ENCODE measurements around the gene TMEM218. TPM values are rescaled to one million over a fixed set of nuclear protein-coding genes. Genes with fewer than 3 reads are reported as not detected.

TMEM218 gene
- total and polyA plus RNA-seq, 2 donors, result 20.8 to 32.2 TPM

DNA sequence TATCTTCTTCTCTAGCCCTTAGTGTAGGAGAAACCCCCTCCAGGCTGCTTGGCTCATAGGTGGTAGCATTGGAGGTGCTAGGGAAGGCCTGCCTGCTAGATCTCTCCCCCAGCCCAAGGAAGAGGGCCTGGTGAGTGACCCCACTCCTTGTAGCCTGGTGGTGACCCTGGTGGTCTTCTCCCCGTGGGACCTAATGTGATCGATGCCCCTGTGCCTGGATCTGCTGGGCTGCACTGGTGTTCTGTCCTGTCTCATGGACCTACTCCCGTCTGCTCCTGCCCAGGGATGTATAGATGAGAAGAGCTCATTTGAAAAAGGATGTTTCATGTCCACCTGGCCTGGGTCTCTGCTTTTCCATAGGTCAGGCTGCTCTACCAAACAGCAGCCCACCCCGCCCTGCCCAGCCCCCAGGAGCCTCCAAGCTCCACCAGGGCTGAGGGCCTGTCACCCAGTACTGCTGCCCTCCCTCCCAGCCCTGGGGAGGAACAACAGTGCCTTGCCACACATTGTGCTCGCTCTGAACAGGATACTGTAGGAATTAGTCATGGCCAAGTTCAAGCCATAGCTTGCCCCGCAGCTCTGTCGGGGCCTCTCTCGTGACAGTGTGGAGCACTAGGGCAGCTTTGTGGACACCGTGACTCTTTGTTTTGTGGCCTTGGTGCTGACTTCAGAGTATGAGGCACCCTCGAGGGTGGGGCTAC lies 28.7 kb downstream of the TMEM218 start:
- Histone ChIP-seq H3K27me3 (ENCODE audit: control insufficient read depth in 2 of 2, insufficient read depth in 1 of 2, low read length in 1 of 2) (no peaks in the 10 kb centered on the region), H3K4me3 (ENCODE audit: low read length in 2 of 2) (no peak overlapping the region), H3K27ac (ENCODE audit: low read depth in 1 of 2, low read length in 1 of 2) (no peak overlapping the region), H3K9me3 (ENCODE audit: control insufficient read depth in 2 of 2, insufficient read depth in 1 of 2, low read length in 1 of 2) (no peaks in the 10 kb centered on the region), H3K4me1 (ENCODE audit: control insufficient read depth in 2 of 2, insufficient read depth in 2 of 2, low read length in 2 of 2) (no peaks in the 10 kb centered on the region), H3K36me3 (ENCODE audit: control insufficient read depth in 2 of 2, insufficient read depth in 2 of 2, low read length in 1 of 2) (no peaks in the 10 kb centered on the region)
- 87% methylated on average over 10 of the region's 10 CpGs for WGBS
- DNase-seq (ENCODE audit: low read depth in 6 of 9, low spot score in 9 of 9), result no peak

DNA sequence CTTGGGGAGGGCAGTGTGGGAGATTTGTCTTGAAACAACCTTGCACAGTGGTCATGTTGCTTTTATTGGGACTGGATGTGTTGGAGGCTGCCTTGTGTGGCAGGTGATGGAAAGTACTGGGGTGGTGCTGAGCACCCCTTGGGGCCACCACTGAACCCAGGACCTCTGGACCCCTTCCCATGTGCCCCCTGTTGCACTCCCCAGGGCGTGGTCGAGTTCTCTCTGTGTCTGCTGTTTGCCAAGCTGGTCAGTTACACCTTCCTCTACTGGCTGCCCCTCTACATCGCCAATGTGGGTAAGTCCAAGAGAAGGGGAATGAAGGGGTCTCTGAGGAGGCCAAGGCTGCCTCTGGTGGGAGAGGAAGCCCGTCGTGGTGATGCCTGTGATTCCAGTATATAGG lies 29.4 kb downstream of the TMEM218 start:
- Histone ChIP-seq H3K4me1 (ENCODE audit: control insufficient read depth in 2 of 2, insufficient read depth in 2 of 2, low read length in 2 of 2) (no peaks in the 10 kb centered on the region), H3K9me3 (ENCODE audit: control insufficient read depth in 2 of 2, insufficient read depth in 1 of 2, low read length in 1 of 2) (no peaks in the 10 kb centered on the region), H3K27ac (ENCODE audit: low read depth in 1 of 2, low read length in 1 of 2) (no peak overlapping the region), H3K4me3 (ENCODE audit: low read length in 2 of 2) (no peak overlapping the region), H3K36me3 (ENCODE audit: control insufficient read depth in 2 of 2, insufficient read depth in 2 of 2, low read length in 1 of 2) (no peaks in the 10 kb centered on the region), H3K27me3 (ENCODE audit: control insufficient read depth in 2 of 2, insufficient read depth in 1 of 2, low read length in 1 of 2) (no peaks in the 10 kb centered on the region)
- WGBS, result 94% methylated on average over 5 of the region's 5 CpGs
- DNase-seq (ENCODE audit: low read depth in 6 of 9, low spot score in 9 of 9), result no peak

DNA sequence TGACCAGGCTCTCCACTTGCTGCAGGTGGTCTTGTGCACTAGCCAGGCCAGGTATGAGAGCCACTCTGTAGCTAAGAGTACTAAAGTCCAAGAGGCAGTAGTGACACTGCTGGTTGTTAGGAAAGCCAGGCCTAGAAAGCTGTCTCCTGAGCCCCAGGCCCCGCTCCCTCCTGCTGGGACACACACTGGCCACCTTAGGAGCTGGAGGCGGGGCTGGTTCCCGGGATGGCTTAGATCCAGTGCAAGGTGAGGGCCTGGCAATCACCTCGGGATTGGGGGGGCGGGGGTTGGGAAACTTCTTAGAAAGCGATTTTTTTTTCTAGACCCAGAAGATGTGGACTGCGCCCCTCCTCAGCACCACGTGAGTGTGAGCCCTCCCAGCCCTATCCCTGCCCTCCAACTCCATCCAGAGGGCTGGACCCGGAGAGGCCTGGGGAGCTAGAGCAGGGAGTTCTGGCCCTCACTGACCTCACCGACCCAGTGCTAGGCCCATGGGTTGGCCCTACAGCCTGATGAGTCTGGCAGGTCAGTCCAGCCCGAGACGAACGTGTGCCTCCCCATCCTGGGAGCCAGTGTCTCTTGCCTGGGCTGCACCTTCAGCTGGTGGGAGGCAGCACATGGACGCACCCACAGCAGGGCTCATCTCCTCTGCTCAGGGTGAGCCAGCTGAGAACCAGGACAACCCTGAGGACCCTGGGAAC lies 30.2 kb downstream of the TMEM218 start:
- Histone ChIP-seq H3K36me3 (ENCODE audit: control insufficient read depth in 2 of 2, insufficient read depth in 2 of 2, low read length in 1 of 2) (no peaks in the 10 kb centered on the region), H3K4me3 (ENCODE audit: low read length in 2 of 2) (no peak overlapping the region), H3K27me3 (ENCODE audit: control insufficient read depth in 2 of 2, insufficient read depth in 1 of 2, low read length in 1 of 2) (no peaks in the 10 kb centered on the region), H3K27ac (ENCODE audit: low read depth in 1 of 2, low read length in 1 of 2) (no peak overlapping the region), H3K9me3 (ENCODE audit: control insufficient read depth in 2 of 2, insufficient read depth in 1 of 2, low read length in 1 of 2) (no peaks in the 10 kb centered on the region), H3K4me1 (ENCODE audit: control insufficient read depth in 2 of 2, insufficient read depth in 2 of 2, low read length in 2 of 2) (no peaks in the 10 kb centered on the region)
- WGBS, result 88% methylated on average over 14 of the region's 14 CpGs
- DNase-seq (ENCODE audit: low read depth in 6 of 9, low spot score in 9 of 9), result no peak

DNA sequence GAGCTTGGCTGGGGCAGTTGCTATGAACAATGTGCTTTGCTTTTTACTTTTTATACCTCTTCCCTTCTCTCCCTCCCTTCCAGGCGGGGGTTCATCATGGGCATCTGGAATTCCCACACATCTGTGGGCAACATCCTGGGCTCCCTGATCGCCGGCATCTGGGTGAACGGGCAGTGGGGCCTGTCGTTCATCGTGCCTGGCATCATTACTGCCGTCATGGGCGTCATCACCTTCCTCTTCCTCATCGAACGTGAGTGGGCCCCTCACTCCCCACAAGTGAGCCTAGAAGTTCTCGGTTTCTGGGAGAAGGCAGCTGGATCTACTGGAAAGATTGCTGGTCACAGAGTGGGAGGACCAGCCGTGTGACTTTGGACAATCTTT lies 30.9 kb downstream of the TMEM218 start:
- no peak overlapping the region for H3K27ac ChIP-seq (ENCODE audit: low read depth in 1 of 2, low read length in 1 of 2)
- H3K4me3 ChIP-seq (ENCODE audit: low read length in 2 of 2), result no peak overlapping the region
- H3K9me3 ChIP-seq (ENCODE audit: control insufficient read depth in 2 of 2, insufficient read depth in 1 of 2, low read length in 1 of 2), result no peaks in the 10 kb centered on the region
- no peaks in the 10 kb centered on the region for H3K36me3 ChIP-seq (ENCODE audit: control insufficient read depth in 2 of 2, insufficient read depth in 2 of 2, low read length in 1 of 2)
- WGBS, result 96% methylated on average over 12 of the region's 12 CpGs
- DNase-seq (ENCODE audit: low read depth in 6 of 9, low spot score in 9 of 9), result no peak
- no peaks in the 10 kb centered on the region for H3K4me1 ChIP-seq (ENCODE audit: control insufficient read depth in 2 of 2, insufficient read depth in 2 of 2, low read length in 2 of 2)
- no peaks in the 10 kb centered on the region for H3K27me3 ChIP-seq (ENCODE audit: control insufficient read depth in 2 of 2, insufficient read depth in 1 of 2, low read length in 1 of 2)

DNA sequence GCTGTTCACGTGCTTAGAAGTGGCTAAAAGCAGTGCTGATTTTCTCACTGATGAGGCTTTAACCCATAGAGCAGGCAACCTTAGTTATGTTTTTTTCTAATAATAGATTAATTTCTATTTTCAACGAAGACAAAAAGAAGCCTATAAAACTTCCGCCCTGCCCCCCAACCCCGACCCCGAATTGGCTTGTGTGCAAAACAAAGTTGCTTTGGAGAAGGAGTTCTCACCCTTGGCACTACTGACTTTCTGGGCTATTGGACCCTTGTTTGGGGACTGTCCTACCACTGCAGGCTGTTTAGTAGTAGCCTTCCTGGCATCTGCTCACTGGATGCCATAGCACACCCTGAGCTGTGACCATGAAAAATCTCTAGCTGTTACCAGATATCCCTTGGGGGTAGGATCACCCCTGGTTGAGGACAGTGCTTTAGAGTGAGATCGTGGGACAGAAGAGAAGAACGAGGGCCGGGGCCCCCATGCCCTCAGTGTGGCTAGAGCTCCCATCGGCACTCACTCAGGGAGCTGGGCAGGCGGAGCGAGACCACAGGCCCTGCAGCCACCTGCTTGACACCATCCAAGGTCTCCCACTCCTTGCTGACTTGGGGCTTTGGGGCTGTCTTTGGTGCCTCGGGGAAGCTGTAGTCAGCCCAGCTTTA lies 31.4 kb downstream of the TMEM218 start:
- H3K36me3 ChIP-seq (ENCODE audit: control insufficient read depth in 2 of 2, insufficient read depth in 2 of 2, low read length in 1 of 2), result no peaks in the 10 kb centered on the region
- H3K27me3 ChIP-seq (ENCODE audit: control insufficient read depth in 2 of 2, insufficient read depth in 1 of 2, low read length in 1 of 2), result no peaks in the 10 kb centered on the region
- WGBS, result 96% methylated on average over 12 of the region's 12 CpGs
- H3K27ac ChIP-seq (ENCODE audit: low read depth in 1 of 2, low read length in 1 of 2), result no peak overlapping the region
- no peaks in the 10 kb centered on the region for H3K4me1 ChIP-seq (ENCODE audit: control insufficient read depth in 2 of 2, insufficient read depth in 2 of 2, low read length in 2 of 2)
- DNase-seq (ENCODE audit: low read depth in 6 of 9, low spot score in 9 of 9), result no peak
- H3K4me3 ChIP-seq (ENCODE audit: low read length in 2 of 2), result no peak overlapping the region
- H3K9me3 ChIP-seq (ENCODE audit: control insufficient read depth in 2 of 2, insufficient read depth in 1 of 2, low read length in 1 of 2), result no peaks in the 10 kb centered on the region

DNA sequence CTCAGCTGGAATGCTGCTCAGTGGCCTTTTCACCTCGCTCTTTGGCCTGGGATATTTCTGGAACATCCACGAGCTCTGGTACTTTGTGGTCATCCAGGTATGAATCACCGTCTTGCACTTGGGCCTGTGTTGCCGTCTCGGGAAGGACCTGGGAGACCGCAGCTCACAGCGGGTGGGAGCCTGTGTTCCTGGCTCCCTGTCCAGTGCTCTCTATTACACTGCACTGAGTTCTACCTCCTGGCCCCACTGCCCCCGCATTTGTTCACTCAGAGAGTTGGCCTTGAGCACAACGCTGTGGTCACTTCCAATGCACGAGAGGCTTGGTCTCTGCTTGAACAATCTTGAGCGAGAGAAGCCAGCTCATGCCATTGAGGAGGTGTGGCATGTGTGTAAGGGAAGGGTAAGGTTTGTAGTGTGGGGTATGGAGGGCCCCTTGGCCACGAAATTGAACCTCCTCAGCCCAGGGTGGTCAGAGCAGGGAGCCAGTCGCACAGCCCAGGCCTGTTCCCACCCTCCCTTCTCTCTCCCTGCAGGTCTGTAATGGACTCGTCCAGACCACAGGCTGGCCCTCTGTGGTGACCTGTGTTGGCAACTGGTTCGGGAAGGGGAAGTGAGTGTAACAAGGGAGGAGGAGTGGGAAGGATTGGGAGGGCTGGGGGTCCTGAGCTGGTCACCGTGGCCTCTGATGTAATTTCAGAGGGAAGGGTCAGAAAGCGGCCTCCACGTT lies 32.1 kb downstream of the TMEM218 start:
- H3K9me3 ChIP-seq (ENCODE audit: control insufficient read depth in 2 of 2, insufficient read depth in 1 of 2, low read length in 1 of 2), result no peaks in the 10 kb centered on the region
- no peak overlapping the region for H3K27ac ChIP-seq (ENCODE audit: low read depth in 1 of 2, low read length in 1 of 2)
- no peaks in the 10 kb centered on the region for H3K36me3 ChIP-seq (ENCODE audit: control insufficient read depth in 2 of 2, insufficient read depth in 2 of 2, low read length in 1 of 2)
- no peak overlapping the region for H3K4me3 ChIP-seq (ENCODE audit: low read length in 2 of 2)
- H3K4me1 ChIP-seq (ENCODE audit: control insufficient read depth in 2 of 2, insufficient read depth in 2 of 2, low read length in 2 of 2), result peaks cover 0 to 4% of the 10 kb centered on the region in 2 donors
- no peak for DNase-seq (ENCODE audit: low read depth in 6 of 9, low spot score in 9 of 9)
- no peaks in the 10 kb centered on the region for H3K27me3 ChIP-seq (ENCODE audit: control insufficient read depth in 2 of 2, insufficient read depth in 1 of 2, low read length in 1 of 2)
- WGBS, result 92% methylated on average over 18 of the region's 18 CpGs

DNA sequence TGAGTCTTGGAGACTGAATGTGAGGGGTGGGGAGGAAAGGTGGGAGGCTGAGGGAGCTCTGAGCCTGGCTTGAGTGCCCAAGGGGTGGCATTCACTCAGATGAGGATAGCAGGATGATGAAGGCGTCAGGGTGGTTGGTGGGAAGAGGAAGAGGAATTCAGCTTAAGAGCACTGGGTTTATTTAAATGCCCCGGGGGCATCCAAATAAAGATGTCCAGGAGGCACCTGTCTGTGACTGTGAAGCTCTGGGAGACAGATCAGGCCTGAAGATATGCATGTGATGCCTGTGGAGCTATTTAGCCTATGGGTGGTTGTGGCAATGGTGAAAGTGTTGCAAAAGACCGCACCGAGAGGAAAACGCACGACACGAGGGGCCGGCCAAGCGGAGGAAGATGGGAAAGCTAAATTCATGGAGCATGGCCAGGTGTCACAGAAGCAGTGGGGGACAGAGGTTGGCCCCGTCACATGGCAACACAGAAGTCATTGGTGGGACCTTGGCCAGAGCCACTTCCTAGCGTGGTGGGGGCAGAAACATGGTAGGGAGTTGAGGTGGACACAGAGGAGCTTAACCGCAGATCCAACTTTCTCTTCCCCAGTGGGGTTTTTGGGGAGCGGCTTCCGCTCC lies 32.8 kb downstream of the TMEM218 start:
- no peak overlapping the region for H3K4me3 ChIP-seq (ENCODE audit: low read length in 2 of 2)
- no peak for DNase-seq (ENCODE audit: low read depth in 6 of 9, low spot score in 9 of 9)
- H3K9me3 ChIP-seq (ENCODE audit: control insufficient read depth in 2 of 2, insufficient read depth in 1 of 2, low read length in 1 of 2), result no peaks in the 10 kb centered on the region
- H3K27ac ChIP-seq (ENCODE audit: low read depth in 1 of 2, low read length in 1 of 2), result no peak overlapping the region
- 94% methylated on average over 14 of the region's 14 CpGs for WGBS
- no peaks in the 10 kb centered on the region for H3K27me3 ChIP-seq (ENCODE audit: control insufficient read depth in 2 of 2, insufficient read depth in 1 of 2, low read length in 1 of 2)
- peaks cover 0 to 4% of the 10 kb centered on the region in 2 donors for H3K4me1 ChIP-seq (ENCODE audit: control insufficient read depth in 2 of 2, insufficient read depth in 2 of 2, low read length in 2 of 2)
- no peaks in the 10 kb centered on the region for H3K36me3 ChIP-seq (ENCODE audit: control insufficient read depth in 2 of 2, insufficient read depth in 2 of 2, low read length in 1 of 2)

DNA sequence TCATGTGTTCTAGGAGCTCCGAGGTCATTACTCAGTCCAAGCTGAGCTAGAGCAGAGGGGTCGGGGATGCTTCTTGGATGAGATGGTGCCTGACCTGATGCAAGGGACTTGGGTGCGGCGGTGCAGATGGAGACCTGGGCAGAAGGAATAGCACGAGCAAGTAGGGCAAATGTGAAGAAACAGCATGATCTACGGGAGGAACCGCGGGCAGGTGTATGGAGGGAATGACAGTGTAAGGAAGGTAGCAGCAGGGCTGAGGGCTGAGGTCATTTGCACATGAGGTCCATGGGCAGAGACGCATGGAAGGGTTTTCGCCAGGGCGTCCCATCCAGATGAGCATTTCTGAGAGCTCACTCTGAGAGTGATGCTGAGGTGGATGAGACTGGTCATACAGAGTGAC lies 33.4 kb downstream of the TMEM218 start:
- H3K4me3 ChIP-seq (ENCODE audit: low read length in 2 of 2), result no peak overlapping the region
- peaks cover 0 to 4% of the 10 kb centered on the region in 2 donors for H3K4me1 ChIP-seq (ENCODE audit: control insufficient read depth in 2 of 2, insufficient read depth in 2 of 2, low read length in 2 of 2)
- no peak overlapping the region for H3K27ac ChIP-seq (ENCODE audit: low read depth in 1 of 2, low read length in 1 of 2)
- DNase-seq (ENCODE audit: low read depth in 6 of 9, low spot score in 9 of 9), result no peak
- H3K27me3 ChIP-seq (ENCODE audit: control insufficient read depth in 2 of 2, insufficient read depth in 1 of 2, low read length in 1 of 2), result no peaks in the 10 kb centered on the region
- H3K36me3 ChIP-seq (ENCODE audit: control insufficient read depth in 2 of 2, insufficient read depth in 2 of 2, low read length in 1 of 2), result no peaks in the 10 kb centered on the region
- H3K9me3 ChIP-seq (ENCODE audit: control insufficient read depth in 2 of 2, insufficient read depth in 1 of 2, low read length in 1 of 2), result no peaks in the 10 kb centered on the region
- 97% methylated on average over 11 of the region's 11 CpGs for WGBS
